GM13977 (cell line): ENCODE results near the gene SENP1.

ENCODE experiments used
- DNase-seq: peaks from one replicate; pipeline ENCODE4 v3.0.0; 2012; ENCODE audit warnings: low spot score
- in situ Hi-C: fragments of 300-500 bp; cut with MboI; formaldehyde crosslinking; loops from one replicate; pipeline ENCODE4 v1.12.0; 2022; ENCODE audit warnings: low sequenced_read_pairs, low pct_unique_long_range_greater_than_20kb, mixed read lengths, inconsistent platforms; ENCODE audit not compliant: unreplicated experiment
- TF ChIP-seq, protein P1 (sequence below): IDR thresholded peaks from 2 replicates; pipeline ENCODE4 v1.5.1; 2012; ENCODE audit warnings: mild to moderate bottlenecking, control low read depth; ENCODE audit not compliant: insufficient read depth; ENCODE audit errors: extremely low read depth, missing control alignments

The SENP1 gene

DNA sequence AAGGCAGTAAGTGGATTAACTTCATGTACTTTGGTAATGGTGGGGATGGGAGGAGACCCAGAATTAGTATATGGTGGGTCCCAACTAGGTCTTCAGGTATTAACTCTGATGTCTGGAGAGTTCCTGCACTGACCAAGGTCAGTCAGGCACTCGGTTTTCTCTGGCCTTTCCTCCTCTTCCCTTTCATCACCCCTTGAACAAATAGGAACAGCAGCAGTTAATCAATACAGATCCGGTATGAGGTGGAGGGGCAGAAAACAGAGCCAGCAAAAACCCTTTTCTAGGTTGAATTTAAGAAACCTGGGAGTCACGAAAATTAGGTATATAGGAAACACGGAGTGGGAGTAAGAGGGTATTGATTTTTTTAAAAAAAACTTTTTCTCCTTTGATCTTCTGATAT, 17.3 kb upstream of the SENP1 start:
- TF ChIP-seq, protein P1, sequence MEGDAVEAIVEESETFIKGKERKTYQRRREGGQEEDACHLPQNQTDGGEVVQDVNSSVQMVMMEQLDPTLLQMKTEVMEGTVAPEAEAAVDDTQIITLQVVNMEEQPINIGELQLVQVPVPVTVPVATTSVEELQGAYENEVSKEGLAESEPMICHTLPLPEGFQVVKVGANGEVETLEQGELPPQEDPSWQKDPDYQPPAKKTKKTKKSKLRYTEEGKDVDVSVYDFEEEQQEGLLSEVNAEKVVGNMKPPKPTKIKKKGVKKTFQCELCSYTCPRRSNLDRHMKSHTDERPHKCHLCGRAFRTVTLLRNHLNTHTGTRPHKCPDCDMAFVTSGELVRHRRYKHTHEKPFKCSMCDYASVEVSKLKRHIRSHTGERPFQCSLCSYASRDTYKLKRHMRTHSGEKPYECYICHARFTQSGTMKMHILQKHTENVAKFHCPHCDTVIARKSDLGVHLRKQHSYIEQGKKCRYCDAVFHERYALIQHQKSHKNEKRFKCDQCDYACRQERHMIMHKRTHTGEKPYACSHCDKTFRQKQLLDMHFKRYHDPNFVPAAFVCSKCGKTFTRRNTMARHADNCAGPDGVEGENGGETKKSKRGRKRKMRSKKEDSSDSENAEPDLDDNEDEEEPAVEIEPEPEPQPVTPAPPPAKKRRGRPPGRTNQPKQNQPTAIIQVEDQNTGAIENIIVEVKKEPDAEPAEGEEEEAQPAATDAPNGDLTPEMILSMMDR, result no peak
- in situ Hi-C loops, result no loop called here
- no peak for DNase-seq

DNA sequence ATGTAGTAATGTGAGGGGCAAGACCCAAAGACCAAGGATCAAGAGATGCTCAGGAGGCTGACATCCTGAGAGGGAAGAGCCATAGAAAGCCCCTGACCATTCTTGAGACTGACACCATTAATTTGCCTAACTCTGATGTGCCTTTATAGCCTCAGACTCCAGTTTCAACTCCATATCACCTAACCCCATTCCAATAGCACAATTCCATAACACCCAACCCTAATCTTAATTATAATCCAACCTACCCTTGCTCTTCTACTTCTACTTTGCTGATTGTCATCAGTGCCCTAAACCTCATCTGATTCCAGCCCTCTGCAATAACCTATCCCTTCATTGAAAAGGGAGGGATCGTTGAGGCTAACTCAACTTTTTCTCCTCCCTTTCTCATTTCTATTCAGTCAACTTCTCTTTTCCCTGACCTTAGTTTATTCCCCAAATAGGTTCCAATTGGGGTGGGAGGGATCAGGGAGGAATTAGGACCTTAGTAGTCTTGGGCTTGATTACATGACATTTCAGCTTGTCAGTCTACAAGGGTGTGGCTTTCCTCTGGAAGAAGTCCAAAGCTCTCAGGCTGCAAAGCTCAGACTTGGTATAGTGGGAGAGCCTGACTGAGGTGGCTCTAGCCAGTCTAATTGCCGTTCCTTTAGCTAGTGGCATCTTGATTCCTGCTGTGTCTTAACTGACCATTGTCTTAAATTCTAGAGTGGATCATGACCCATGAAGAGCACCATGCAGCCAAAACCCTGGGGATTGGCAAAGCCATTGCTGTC, 16.4 kb upstream of the SENP1 start:
- in situ Hi-C loops, result no loop called here
- no peak for DNase-seq
- TF ChIP-seq, protein P1, result no peak

DNA sequence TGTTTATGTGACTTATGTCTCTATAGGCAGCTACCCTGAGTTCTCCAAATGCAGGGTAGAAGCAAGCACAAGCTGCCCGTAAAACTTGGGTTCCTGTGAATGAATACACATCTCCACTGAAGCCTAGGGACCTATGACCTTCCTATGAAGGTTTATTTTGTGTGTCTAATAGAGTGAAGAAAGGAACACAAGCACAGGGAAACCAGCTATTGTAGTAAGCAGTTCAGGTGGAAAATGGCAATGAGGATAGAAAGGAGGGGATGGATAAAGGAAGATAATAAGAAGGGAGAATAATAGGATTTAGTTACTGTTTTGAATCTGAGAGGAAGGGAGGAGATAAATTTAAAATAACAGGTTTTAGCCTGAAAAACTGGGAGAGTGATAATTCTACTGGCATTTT, 15.6 kb upstream of the SENP1 start:
- TF ChIP-seq, protein P1, result no peak
- in situ Hi-C loops, result no loop called here
- DNase-seq, result no peak

DNA sequence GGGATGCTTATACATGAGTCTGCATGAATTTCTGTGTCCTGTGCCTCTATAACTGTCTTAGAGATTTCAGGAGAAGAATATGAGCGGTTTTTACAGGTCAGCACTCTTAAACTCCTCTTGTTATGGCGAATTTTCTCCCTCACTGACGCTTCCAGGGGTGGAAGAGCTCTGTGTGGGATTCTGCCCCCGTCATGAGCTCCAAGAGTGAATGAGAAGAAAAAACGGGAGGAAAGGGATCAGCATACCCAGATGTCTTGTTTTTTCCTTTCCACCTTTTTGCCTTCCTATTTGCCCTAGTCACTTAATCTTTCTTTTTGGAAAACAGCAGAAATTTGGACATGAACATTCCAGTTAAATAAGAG, 13.9 kb upstream of the SENP1 start:
- in situ Hi-C loops, result no loop called here
- DNase-seq, result no peak

DNA sequence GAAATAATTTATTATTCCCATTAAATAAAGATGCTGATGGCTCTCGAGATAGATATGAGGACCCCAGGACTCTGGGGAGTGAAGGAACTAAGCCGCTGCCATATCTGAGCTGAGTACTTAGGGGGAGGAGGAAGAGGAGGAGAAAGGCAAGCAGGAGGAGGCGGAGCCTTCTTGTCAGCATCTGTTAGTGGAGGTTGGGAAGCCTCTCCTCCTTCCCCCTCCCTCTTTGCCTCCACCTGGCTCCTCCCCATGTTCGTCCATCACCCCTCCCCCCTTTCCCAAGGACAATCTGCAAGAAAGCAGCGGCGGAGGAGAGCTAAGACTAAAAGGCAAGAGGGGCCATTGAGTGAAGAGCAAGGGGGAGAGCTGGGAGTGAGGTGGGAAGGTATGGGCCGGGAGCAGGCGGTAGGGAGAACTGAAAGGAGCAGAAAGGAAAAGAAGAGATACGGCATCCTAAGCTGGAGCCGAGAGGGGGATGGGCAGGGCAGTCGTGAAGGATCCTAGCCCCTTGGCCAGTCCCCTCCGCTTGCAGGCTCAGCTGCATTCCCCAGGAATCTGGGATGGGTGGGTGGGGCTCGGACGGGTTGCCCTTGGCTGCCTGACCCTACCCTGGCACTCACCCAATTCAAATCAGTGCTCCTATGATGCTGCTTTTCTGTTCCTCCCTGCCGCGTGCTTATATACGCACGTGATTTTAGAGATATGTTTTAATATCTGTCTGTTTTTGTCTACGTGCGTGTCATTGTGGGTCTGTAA, 13.4 kb upstream of the SENP1 start, which contains the start of gene PFKM:
Gene PFKM, plus strand, starts transcription at position 287 of the 756 bp plus-strand sequence. CDS start 3,411 bp downstream, outside the sequence.
- in situ Hi-C loops, result no loop called here
- TF ChIP-seq, protein P1, result no peak
- peak; percentile 89 for DNase-seq

More for the DNA sequence above, 13.9 kb upstream of the SENP1 start:
- TF ChIP-seq, protein P1, result no peak

DNA sequence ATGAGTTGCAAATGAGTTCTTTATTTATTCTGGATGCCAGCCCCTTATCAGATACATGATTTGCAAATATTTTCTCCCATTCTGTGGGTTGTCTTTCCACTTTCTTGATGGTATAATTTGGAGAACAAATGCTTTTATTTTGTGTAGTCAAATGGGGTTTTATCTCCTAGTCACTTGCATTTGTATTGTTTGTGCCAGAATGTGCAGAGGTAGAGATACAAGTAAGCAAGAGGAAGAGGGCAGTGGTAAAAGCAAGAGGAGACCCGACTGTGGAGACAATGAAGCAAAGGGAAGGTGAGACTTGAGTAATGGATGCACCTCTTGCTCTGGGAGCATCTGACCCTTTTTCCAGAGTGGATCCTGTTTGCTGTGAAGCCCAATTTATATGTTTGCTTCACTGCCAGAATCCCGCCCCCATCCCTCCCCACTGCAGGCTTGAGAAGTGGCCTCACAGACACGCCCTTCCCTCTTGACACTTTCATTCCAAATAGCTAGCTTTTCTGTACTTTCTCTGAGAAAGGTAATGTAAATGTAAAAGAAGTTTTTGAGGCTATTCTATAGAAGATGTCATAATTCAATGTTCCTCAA, 12.5 kb upstream of the SENP1 start:
- TF ChIP-seq, protein P1, result no peak
- in situ Hi-C loops, result no loop called here
- DNase-seq, result no peak
